ENCODE results near the gene MAGEA4.

MAGEA4 gene

GRCh38 chrX:151929126-151929525 lies 16.4 kb downstream of the MAGEA4 start:
- DNase-seq: no peak

- no peak for DNase-seq
Measured at GRCh38 chrX:151935358-151935757, 22.7 kb downstream of the MAGEA4 start.

- no peak for DNase-seq
Measured at GRCh38 chrX:151938172-151938571, 25.5 kb downstream of the MAGEA4 start.

- DNase-seq: no peak
Measured at GRCh38 chrX:151954730-151955129, 42.0 kb downstream of the MAGEA4 start.

GRCh38 chrX:151958101-151958500 lies 45.4 kb downstream of the MAGEA4 start:
- DNase-seq: no peak

- no peak for DNase-seq
Measured at GRCh38 chrX:151962034-151962433, 49.3 kb downstream of the MAGEA4 start.

- no peak for DNase-seq
Measured at GRCh38 chrX:151966236-151966635, 53.5 kb downstream of the MAGEA4 start.

GRCh38 chrX:151970027-151970426 lies 57.3 kb downstream of the MAGEA4 start:
- no peak for DNase-seq

- DNase-seq: no peak
Measured at GRCh38 chrX:151970661-151971060, 58.0 kb downstream of the MAGEA4 start.

GRCh38 chrX:151973060-151973661 lies 60.5 kb downstream of the MAGEA4 start:
- no peak for DNase-seq

- no peak for DNase-seq
Measured at GRCh38 chrX:151973851-151974335, 61.2 kb downstream of the MAGEA4 start.
